Upper lobe of left lung (tissue), 4 donors: ENCODE measurements around the gene ARID1B.

Experiments
- EP300 ChIP-seq, 4 donors: sonication (generic); formaldehyde crosslinking; IDR thresholded peaks; one replicate each; pipeline ENCODE4 v1.5.1; 2017; ENCODE audit warnings: antibody characterized with exemption in 4 of 4, control low read depth in 2 of 4
- POLR2A ChIP-seq, 4 donors: fragments of 450-650 bp; IDR thresholded peaks; one replicate each; pipeline ENCODE4 v1.5.1; 2016 to 2017; ENCODE audit warnings: antibody characterized with exemption in 4 of 4, mild to moderate bottlenecking in 2 of 4
- POLR2AphosphoS5 ChIP-seq, 2 donors: sonication (generic); formaldehyde crosslinking; IDR thresholded peaks; one replicate each; pipeline ENCODE4 v1.5.1; 2017; ENCODE audit warnings: antibody characterized with exemption in 2 of 2
- TF ChIP-seq, protein P1 (sequence below), 6 experiments: fragments of 450-650 bp in 4 of 6; fragments of 200-600 bp in 2 of 6; sonication (generic) in 2 of 6; IDR thresholded peaks; one replicate each; pipeline ENCODE4 v1.5.1; 2016 to 2019; ENCODE audit warnings: antibody characterized with exemption in 6 of 6

DNA sequence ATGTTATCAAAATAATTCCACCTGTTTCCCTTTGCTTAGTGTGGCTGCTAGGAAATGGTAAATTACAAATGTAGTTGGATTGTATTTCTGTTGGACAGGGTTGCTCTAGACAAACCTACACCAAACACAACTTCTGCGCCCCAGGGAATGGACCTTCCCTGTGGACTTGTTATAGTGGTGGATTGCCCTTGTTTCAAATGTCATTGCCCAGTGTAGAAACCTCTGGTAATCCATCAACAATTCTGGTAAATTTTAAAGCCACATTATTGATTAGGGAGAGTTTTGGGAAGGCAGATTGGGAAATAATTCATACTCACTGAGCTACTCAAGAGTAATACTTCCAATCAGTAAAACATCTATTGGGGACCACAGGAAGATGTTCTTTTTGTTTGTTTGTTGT lies 239.8 kb downstream of the ARID1B start:
- TF ChIP-seq EP300 (IDR thresholded peaks at IDR 0.05), result no peak
- TF ChIP-seq POLR2AphosphoS5 (IDR thresholded peaks at IDR 0.05), result no peak
- TF ChIP-seq, protein P1, sequence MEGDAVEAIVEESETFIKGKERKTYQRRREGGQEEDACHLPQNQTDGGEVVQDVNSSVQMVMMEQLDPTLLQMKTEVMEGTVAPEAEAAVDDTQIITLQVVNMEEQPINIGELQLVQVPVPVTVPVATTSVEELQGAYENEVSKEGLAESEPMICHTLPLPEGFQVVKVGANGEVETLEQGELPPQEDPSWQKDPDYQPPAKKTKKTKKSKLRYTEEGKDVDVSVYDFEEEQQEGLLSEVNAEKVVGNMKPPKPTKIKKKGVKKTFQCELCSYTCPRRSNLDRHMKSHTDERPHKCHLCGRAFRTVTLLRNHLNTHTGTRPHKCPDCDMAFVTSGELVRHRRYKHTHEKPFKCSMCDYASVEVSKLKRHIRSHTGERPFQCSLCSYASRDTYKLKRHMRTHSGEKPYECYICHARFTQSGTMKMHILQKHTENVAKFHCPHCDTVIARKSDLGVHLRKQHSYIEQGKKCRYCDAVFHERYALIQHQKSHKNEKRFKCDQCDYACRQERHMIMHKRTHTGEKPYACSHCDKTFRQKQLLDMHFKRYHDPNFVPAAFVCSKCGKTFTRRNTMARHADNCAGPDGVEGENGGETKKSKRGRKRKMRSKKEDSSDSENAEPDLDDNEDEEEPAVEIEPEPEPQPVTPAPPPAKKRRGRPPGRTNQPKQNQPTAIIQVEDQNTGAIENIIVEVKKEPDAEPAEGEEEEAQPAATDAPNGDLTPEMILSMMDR (IDR thresholded peaks at IDR 0.05), result no peak
- no peak for TF ChIP-seq POLR2A (IDR thresholded peaks at IDR 0.05)
